Hepatic stellate cell (primary cell): ENCODE data around the gene GABRQ.
A peak's percentile ranks its signal among the peaks of the same experiment; 100 is the strongest.

Source experiments
- DNase-seq: peaks from one replicate; pipeline ENCODE4 v3.0.0; 2011; ENCODE audit warnings: low spot score

The GABRQ gene

GRCh38 chrX:152637649-152638442, at the start of gene GABRQ:
Gene GABRQ (plus strand): TSS chrX:152637895. CDS start chrX:152638203, 308 bp downstream.
- no peak for DNase-seq

- no peak for DNase-seq
Measured at GRCh38 chrX:152588206-152588605, 49.5 kb upstream of the GABRQ start.

- no peak for DNase-seq
Measured at GRCh38 chrX:152600853-152601633, 36.7 kb upstream of the GABRQ start.

GRCh38 chrX:152601848-152602616, 35.7 kb upstream of the GABRQ start:
- no peak for DNase-seq

GRCh38 chrX:152614791-152615190, 22.9 kb upstream of the GABRQ start:
- no peak for DNase-seq

- no peak for DNase-seq
Measured at GRCh38 chrX:152619897-152620296, 17.8 kb upstream of the GABRQ start.

- DNase-seq, result peak; percentile 31
Measured at GRCh38 chrX:152632445-152633097, 5.1 kb upstream of the GABRQ start.

- DNase-seq, result peak; percentile 38
Measured at GRCh38 chrX:152635941-152636340, 1.8 kb upstream of the GABRQ start.

- no peak for DNase-seq
Measured at GRCh38 chrX:152638443-152638904, 779 bp downstream of the GABRQ start.

GRCh38 chrX:152639426-152639825, 1.7 kb downstream of the GABRQ start:
- DNase-seq, result no peak

GRCh38 chrX:152640034-152640818, 2.5 kb downstream of the GABRQ start:
- DNase-seq, result no peak

- DNase-seq, result no peak
Measured at GRCh38 chrX:152641256-152641875, 3.7 kb downstream of the GABRQ start.

- no peak for DNase-seq
Measured at GRCh38 chrX:152641996-152642395, 4.3 kb downstream of the GABRQ start.

GRCh38 chrX:152642931-152643564, 5.4 kb downstream of the GABRQ start:
- no peak for DNase-seq

- DNase-seq, result no peak
Measured at GRCh38 chrX:152646961-152647360, 9.3 kb downstream of the GABRQ start.

GRCh38 chrX:152647978-152648377, 10.3 kb downstream of the GABRQ start:
- no peak for DNase-seq

GRCh38 chrX:152652060-152652459, 14.4 kb downstream of the GABRQ start:
- DNase-seq, result no peak

GRCh38 chrX:152652467-152652866, 14.8 kb downstream of the GABRQ start:
- no peak for DNase-seq

GRCh38 chrX:152656087-152656486, 18.4 kb downstream of the GABRQ start:
- no peak for DNase-seq

GRCh38 chrX:152656890-152657289, 19.2 kb downstream of the GABRQ start:
- DNase-seq, result no peak
